ENCODE data around the gene CEP72. TPM values are rescaled to one million over a fixed set of nuclear protein-coding genes. Genes with fewer than 3 reads are reported as not detected.

The CEP72 gene
- total RNA-seq, 1 donor: 5.2 TPM

GRCh38 chr5:652023-652515 lies 39.9 kb downstream of the CEP72 start:
- no peak for DNase-seq (ENCODE audit: low read depth)
- H3K4me3 ChIP-seq (ENCODE audit: low read depth, low read length): no peak overlapping the region

GRCh38 chr5:652773-653350 lies 40.7 kb downstream of the CEP72 start:
- no peak for DNase-seq (ENCODE audit: low read depth)
- TF ChIP-seq CTCF (IDR thresholded peaks at IDR 0.05; ENCODE audit: insufficient read depth, low read depth, low read length): no peak

More at GRCh38 chr5:652023-652515, 39.9 kb downstream of the CEP72 start:
- TF ChIP-seq CTCF (IDR thresholded peaks at IDR 0.05; ENCODE audit: insufficient read depth, low read depth, low read length): no peak

GRCh38 chr5:654071-654778 lies 42.1 kb downstream of the CEP72 start:
- TF ChIP-seq CTCF (IDR thresholded peaks at IDR 0.05; ENCODE audit: insufficient read depth, low read depth, low read length): no peak
- H3K4me3 ChIP-seq (ENCODE audit: low read depth, low read length): no peak overlapping the region
- no peak for DNase-seq (ENCODE audit: low read depth)

More at GRCh38 chr5:652773-653350, 40.7 kb downstream of the CEP72 start:
- no peak overlapping the region for H3K4me3 ChIP-seq (ENCODE audit: low read depth, low read length)

- H3K4me3 ChIP-seq (ENCODE audit: low read depth, low read length): no peak overlapping the region
- TF ChIP-seq CTCF (IDR thresholded peaks at IDR 0.05; ENCODE audit: insufficient read depth, low read depth, low read length): no peak
- DNase-seq (ENCODE audit: low read depth): no peak
Measured at GRCh38 chr5:655406-655805, 43.3 kb downstream of the CEP72 start.

- DNase-seq (ENCODE audit: low read depth): peak; percentile 64
- H3K4me3 ChIP-seq (ENCODE audit: low read depth, low read length): no peak overlapping the region
- no peak for TF ChIP-seq CTCF (IDR thresholded peaks at IDR 0.05; ENCODE audit: insufficient read depth, low read depth, low read length)
Measured at GRCh38 chr5:657570-657969, 45.4 kb downstream of the CEP72 start.

GRCh38 chr5:658103-658502 lies 46.0 kb downstream of the CEP72 start:
- no peak for TF ChIP-seq CTCF (IDR thresholded peaks at IDR 0.05; ENCODE audit: insufficient read depth, low read depth, low read length)
- H3K4me3 ChIP-seq (ENCODE audit: low read depth, low read length): no peak overlapping the region
- no peak for DNase-seq (ENCODE audit: low read depth)

Measured in fibroblast of villous mesenchyme (primary cell).